HG03565 (cell line): ENCODE measurements around the gene RUFY4.
"Not testable (repeated sequence)": the region's sequence is repeated elsewhere in the genome, so short reads cannot be mapped to it uniquely, and the experiment has no call there.

Source experiments
- ATAC-seq: cut with Tn5 transposase; IDR thresholded peaks from one replicate; pipeline ENCODE4 v1.9.1; 2021; ENCODE audit warnings: mild to moderate bottlenecking, moderate library complexity; ENCODE audit not compliant: unreplicated experiment

The RUFY4 gene

GRCh38 chr2:218082586-218083351 lies 13.7 kb downstream of the RUFY4 start:
- ATAC-seq, result no peak

- no peak for ATAC-seq
Observed at GRCh38 chr2:218083352-218083676, 14.3 kb downstream of the RUFY4 start.

- no peak for ATAC-seq
Observed at GRCh38 chr2:218086478-218086877, 17.4 kb downstream of the RUFY4 start.

- no peak for ATAC-seq
Observed at GRCh38 chr2:218089259-218089658, 20.2 kb downstream of the RUFY4 start.

- no peak for ATAC-seq
Observed at GRCh38 chr2:218091746-218092145, 22.7 kb downstream of the RUFY4 start.

DNA sequence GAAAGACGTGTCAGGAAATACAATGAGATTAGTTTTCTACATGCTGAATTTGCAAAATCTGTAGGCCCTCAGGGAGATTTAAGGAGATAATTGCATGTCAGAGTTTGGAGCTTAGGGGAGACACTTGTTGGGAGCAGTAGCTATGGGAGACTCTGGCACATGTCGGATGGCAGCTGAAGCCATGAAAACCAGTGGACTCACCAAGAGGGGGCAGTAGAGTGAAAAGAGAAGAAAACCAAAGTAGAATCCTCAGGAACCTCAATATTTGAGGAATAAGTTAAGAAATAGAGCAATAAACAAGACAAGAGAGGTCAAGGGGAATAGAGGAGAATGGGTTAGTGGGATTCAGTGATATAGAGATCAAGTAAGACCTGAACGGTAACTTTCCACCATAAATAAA lies 24.8 kb downstream of the RUFY4 start:
- ATAC-seq, result no peak

DNA sequence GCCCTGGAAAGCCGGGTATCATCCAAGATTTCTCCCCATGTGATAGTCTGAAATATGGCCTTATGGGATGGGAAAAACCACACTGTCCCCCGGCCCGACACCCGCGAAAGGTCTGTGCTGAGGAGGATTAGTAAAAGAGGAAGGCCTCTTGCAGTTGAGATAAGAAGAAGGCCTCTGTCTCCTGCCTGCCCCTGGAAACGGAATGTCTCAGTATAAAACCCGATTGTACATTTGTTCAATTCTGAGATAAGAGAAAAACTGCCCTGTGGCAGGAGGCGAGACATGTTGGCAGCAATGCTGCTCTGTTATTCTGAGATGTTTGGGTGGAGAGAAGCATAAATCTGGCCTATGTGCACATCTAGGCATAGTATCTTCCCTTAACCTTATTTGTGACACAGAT lies 26.8 kb downstream of the RUFY4 start:
- no peak for ATAC-seq

DNA sequence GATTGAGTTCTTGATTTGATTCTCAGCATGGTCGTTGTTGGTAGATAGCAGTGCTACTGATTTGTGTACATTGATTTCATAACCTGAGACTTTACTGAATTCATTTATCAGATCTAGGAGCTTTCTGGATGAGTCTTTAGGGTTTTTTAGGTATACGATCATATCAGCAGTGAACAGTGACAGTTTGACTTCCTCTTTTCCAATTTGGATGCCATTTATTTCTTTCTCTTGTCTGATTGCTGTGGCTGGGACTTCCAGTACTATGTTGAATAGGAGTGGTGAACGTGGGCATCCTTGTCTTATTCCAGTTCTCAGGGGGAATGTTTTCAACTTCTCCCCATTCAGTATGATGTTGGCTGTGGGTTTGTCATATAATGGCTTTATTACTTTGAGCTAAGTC lies 28.9 kb downstream of the RUFY4 start:
- ATAC-seq, result no peak

DNA sequence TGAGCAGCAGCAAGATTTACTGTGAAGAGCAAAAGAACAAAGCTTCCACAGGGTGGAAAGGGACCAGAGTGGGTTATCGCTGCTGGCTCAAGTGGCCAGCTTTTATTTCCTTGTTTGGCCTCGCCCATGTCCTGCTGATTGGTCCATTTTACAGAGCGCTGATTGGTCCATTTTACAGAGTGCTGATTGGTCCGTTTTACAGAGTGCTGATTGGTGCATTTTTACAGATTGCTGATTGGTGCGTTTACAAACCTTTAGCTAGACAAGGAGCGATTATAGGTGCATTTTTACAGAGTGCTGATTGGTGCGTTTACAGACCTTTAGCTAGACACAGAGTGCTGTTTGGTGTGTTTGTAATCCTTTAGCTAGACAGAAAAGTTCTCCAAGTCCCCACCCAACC lies 39.8 kb downstream of the RUFY4 start:
- ATAC-seq, result not testable (repeated sequence)

- ATAC-seq, result not testable (repeated sequence)
Observed at GRCh38 chr2:218121789-218122188, 52.7 kb downstream of the RUFY4 start.

- ATAC-seq, result not testable (repeated sequence)
Observed at GRCh38 chr2:218122286-218122685, 53.2 kb downstream of the RUFY4 start.

DNA sequence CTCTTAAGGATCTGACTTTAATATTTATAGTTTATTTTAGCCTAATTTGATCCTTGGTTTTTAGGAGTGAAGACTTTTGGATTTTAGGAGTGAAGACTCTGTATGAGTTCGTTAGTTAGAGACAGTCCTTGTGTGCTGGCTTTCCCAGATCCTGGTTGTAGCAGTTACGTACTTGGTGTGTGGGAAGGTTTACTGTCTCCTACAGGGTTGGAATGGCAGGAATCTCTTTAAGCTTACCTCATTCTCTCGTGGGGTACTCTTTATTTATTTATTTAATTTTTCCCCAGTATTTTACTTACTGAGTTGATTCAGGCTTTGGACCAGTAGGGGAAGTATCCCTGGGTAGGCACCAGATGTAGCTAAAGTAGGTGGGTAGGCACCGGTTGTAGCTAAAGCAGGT lies 54.9 kb downstream of the RUFY4 start:
- ATAC-seq, result no peak

DNA sequence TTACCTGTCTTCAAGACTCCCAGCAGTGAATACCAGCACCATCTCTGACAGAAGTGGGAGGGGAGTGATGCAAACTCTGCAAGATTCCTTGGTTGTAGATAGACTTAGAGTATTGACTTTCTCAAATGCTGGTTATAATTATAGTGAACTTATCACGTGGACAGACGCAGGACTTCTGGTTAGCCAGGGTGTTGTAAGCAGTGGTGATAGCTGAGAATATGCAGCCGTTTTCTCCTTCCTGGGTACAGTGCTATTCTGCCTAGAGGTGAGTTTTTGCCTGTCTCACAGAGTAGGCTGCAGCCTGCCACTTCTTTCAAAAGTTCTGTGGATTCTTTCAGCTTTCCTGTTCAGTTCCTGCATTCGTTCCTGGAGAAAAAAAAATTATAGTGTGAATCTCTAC lies 56.0 kb downstream of the RUFY4 start:
- ATAC-seq, result no peak

DNA sequence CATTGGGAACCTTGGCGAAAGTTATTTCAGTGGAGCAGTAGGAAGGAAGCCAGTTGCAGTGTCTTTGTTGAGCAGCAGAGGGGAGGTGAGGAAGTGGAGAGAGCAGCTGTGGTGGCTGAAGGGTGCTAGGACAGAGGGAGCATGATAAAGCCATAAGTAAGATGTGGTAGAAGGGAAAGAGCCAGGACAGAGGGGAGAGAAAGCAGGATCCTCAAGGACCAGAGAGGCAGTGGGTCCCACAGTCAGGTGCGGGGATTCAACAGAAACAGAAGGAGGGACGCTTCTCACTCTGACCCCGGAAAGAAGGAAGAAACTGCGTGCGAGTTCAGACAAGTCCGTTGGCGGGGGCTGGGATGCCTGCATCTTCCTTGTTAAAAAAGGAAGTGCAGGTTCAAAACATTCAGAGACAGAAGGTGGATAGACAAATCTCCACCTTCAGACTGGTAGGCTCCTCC lies 56.6 kb downstream of the RUFY4 start, which contains the start of gene CXCR2:
CXCR2 (plus strand) TSS at position 403 of the 455 bp plus-strand sequence. CDS start 8,774 bp downstream, outside the sequence.
- ATAC-seq, result no peak

GRCh38 chr2:218127929-218128455 lies 58.9 kb downstream of the RUFY4 start:
- ATAC-seq, result no peak

- no peak for ATAC-seq
Observed at GRCh38 chr2:218128781-218129457, 59.9 kb downstream of the RUFY4 start.

DNA sequence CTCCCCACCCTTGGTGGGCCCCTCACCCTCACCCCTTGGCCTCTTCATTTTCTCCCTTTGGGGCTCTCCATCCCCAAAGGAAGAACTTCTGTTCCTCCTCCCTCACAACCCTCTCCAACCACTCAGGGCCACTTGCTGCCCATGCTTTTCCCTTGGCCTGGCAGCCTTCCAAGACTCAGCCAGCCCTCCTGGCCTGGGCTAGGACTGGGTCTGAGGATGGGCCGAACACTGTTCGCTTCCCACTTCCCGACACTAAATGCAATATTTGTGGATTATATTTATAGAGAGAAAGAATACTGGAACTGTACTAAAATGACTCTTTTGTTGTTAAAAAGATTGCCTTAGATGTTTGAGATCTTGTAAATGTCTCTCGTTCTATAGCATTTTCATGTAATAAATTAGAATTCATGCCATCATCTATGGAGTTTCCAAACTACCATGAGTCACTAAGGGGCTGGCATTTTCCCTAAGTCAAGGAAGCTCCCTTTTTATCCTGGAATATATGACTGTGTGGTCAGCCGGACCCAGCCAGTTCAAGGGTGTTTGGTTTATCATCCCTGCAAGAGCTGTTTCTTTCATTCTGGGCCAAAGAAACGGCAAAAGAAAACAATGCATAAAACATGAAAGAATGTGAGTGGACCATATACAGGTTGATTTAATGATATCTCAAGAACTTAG lies 60.5 kb downstream of the RUFY4 start:
- ATAC-seq, result no peak

DNA sequence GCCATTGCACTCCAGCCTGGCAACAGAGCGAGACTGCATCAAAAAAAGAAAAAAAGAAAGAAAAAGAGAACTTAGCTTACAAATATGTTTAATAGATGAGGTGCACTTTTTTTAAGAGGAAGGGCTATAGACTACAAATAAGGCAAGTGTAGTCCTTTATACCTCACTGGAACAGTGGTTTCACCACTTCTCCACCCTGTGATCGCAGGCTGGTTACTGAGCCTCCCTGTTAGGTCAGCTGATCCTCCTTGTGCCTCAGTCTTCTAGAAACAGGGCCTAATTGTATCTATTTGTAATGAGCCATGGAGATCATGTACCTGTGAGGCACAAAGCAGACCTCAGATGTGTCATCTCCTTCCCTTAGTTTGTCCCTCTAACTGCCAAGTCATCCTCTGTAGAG lies 61.3 kb downstream of the RUFY4 start:
- no peak for ATAC-seq

GRCh38 chr2:218130822-218131221 lies 61.8 kb downstream of the RUFY4 start:
- no peak for ATAC-seq

GRCh38 chr2:218137514-218137913 lies 68.5 kb downstream of the RUFY4 start:
- ATAC-seq, result no peak

- ATAC-seq, result no peak
Observed at GRCh38 chr2:218138047-218138446, 69.0 kb downstream of the RUFY4 start.
